Measurements from ENCODE around the gene SUCLA2.
A peak's percentile ranks its signal among the peaks of the same experiment; 100 is the strongest.
"Not testable (repeated sequence)": the region's sequence is repeated elsewhere in the genome, so short reads cannot be mapped to it uniquely, and the experiment has no call there.

Gene SUCLA2

GRCh38 chr13:48001114-48001881, at the start of gene SUCLA2:
SUCLA2 (minus strand) TSS chr13:48001273; CDS start chr13:48001269, 4 bp downstream.
- DNase-seq, result peak; percentile 95

GRCh38 chr13:48050550-48050949, 49.5 kb upstream of the SUCLA2 start:
- DNase-seq, result no peak

DNA sequence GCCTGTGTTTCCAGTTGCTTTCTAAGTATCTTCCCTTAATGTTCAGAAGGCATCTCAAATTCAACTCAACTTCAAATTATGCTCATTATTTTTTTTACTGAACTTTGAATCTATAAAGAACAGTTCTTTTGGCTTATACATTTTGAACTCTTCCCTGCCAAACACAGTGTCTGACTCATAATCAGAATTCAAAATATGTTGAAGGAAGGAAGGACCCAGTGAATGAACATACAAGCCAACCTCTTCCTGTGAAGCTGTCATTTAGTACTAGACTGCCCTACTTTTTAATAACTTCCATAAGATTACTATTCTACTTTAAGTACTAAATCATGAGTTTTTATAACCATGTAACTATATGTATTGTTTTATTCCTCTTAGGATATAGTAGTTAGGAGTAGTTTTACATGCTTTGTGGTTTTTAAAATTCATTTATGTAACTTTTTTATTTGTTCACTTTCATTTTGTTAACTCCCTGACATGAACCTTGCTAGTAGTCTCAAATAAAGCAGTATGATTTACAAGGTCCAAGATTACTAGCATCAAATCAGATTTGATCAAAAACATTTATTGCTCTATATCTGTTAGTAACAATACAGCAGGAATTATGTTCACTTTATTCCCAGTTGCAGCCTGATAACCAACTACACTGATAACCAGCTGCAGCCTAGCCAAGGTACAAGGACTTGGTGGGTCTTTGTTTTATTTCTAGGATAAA, 42.9 kb upstream of the SUCLA2 start:
- no peak for DNase-seq

- DNase-seq, result no peak
These were observed 41.8 kb upstream of the SUCLA2 start for GRCh38 chr13:48042894-48043293.

DNA sequence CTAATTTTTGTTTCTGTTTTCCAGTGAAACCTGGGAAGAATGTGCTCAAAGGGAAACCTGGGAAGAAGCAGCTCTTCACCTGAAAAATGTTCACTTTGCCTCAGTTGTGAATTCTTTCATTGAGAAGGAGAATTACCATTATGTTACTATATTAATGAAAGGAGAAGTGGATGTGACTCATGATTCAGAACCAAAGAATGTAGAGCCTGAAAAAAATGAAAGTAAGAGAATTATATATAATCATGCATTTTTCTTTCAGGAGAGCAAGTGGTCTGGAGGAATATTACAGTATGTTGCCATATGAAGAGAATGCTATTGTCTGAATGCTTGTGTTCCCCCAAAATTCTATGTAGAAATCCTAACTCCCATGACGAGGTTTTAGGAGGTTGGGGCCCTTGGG, 39.8 kb upstream of the SUCLA2 start:
- DNase-seq, result no peak

DNA sequence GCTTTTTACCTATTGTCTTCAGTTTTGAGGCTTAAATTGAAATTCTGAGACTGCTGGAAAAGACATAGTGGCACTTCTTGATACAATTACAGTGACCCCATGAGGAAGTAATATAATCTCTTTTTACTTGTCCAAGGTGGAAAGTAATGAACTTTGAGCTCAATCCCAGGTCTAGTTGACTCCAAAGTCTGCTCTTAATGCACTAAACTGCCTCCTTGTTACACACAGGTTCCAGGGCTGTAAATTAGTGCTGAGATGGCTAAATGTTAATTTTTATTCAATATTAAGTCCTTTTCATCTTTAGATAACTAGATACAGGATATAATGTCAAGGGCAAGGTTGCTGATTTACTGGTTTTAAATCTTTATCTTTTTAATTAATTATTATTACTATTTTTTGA, 39.0 kb upstream of the SUCLA2 start:
- DNase-seq, result no peak

- no peak for DNase-seq
These were observed 37.7 kb upstream of the SUCLA2 start for GRCh38 chr13:48038761-48039160.

DNA sequence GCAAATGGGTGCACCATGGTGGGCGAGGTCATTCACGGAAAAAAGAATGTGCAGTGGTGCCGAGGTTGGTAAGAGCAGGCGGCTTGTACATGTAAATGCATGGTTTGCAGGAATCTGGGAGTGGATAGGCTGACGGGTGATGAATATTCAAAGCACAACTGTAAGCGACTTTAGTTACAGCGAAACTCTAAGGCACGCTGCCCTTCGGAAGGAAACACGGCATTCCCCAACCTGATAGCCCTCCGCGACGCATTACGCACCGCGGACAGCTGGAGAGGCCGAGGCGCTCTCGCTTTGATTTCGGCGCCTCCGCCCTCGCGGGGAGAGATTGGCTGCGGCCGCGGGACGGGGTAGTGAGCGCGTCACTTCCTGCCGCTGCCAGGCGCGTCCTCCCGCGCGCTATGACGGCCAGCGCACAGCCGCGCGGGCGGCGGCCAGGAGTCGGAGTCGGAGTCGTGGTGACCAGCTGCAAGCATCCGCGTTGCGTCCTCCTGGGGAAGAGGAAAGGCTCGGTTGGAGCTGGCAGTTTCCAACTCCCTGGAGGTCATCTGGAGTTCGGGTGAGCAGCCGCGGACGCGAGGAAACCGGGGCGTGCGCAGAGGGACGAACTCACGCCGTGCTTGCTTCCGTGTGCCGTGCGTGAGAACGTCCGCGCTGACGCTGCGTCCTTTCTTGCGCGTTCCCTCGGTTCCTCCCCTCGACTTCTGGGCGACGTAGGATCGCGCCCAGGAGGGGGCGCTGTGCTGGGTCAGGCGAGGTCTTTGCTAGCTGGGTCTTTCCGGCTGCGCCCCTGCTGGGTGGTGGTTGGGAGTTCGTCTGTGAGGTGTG, 36.5 kb upstream of the SUCLA2 start, which contains the start of gene NUDT15:
NUDT15 (plus strand) TSS at position 381 of the 828 bp plus-strand sequence; CDS start at position 402, 21 bp downstream.
- DNase-seq, result peak; percentile 97

DNA sequence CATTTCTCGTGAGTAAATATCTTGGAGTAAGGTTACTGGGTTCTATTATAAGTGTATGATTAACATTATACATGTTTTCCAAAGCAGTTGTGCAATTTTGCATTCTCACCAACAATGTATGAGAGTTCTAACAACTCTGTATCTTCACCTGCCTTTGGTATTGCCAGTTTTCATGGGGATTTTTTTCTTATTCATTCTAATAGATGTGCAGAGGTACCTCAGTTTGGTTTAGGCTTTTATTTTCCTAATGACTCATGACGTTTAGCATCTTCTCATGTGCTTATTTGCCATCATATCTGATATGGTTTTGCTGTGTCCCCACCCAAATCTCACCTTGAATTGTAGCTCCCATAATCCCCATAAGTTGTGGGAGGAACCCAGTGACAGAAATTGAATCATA, 28.8 kb upstream of the SUCLA2 start:
- DNase-seq, result no peak

GRCh38 chr13:48028066-48028465, 27.0 kb upstream of the SUCLA2 start:
- DNase-seq, result no peak

- DNase-seq, result no peak
These were observed 18.7 kb upstream of the SUCLA2 start for GRCh38 chr13:48019796-48020195.

GRCh38 chr13:48018637-48019036, 17.6 kb upstream of the SUCLA2 start:
- DNase-seq, result no peak

DNA sequence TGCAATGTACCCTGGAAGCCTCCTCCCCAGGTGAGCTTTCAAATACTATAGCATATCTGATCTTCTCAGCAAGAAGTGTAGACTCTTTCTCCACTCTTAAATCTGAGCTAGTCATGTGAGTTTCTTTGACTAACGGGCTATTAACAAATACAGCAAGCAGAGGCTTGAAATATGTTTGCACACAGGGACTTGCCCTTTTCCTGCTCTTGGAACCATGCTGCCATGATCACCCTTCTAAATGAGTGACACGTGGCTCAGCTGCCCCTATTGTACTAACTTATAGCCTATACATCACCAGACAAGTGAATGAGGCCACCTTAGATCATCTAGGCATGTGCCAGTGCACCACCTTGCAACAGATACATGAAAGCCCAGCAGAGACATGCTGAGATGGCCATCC, 13.3 kb upstream of the SUCLA2 start:
- no peak for DNase-seq

DNA sequence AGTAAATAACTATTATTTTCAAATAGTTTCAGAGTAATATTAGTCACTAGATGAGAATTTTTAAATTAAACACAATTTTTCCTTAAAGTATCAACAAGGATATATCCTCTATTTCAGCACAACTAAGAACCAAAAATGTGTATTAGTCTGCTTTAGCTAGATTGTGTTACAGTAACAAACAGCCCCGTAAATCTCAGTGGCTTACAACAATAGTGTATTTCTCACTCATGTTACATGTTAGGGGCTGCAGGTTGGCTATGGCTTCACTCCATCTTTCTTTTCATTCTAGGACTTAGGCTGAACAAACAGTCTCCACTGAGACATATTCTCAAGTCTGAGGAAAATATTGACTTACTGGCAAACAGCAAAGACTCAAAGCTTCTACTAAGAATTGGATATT, 11.6 kb upstream of the SUCLA2 start:
- no peak for DNase-seq

DNA sequence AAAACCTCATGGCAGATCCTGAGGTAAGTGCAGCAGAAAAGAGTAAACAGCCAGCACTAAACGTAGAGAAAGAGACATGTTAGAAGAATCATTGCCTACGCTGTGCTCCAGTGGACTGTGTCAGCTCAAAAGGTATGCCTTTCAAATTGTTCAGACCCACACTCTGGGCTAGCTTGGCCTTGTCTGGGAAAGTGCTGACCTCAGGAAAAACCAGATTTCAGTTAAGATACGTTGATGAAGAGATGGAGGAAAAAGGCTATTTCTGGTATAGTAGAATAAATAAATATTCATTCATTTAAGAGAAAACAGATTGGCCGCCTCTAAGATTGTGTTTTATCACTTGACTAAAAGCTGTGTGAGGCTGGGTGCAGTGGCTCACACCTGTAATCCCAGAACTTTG, 9.6 kb upstream of the SUCLA2 start:
- DNase-seq, result no peak

GRCh38 chr13:48009284-48009683, 8.2 kb upstream of the SUCLA2 start:
- peak; percentile 21 for DNase-seq

DNA sequence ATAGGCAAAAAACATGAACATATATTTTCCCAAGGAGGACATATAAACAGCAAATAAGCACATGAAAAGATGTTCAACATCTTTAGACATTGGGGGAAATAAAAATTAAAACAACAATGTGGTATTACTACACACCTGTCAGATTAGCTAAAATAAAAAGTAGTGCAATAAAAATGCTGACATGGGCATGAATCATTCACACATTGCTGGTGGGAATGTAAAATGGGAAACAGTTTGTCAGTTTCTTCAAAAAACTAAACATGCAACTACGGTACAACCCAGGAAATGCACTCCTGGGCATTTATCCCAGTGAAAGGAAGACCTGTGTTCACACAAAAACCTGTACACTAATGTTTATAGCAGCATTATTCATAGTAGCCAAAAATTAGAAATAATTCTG, 5.3 kb upstream of the SUCLA2 start:
- DNase-seq, result no peak

- DNase-seq, result no peak
These were observed 3.1 kb upstream of the SUCLA2 start for GRCh38 chr13:48004201-48004600.

DNA sequence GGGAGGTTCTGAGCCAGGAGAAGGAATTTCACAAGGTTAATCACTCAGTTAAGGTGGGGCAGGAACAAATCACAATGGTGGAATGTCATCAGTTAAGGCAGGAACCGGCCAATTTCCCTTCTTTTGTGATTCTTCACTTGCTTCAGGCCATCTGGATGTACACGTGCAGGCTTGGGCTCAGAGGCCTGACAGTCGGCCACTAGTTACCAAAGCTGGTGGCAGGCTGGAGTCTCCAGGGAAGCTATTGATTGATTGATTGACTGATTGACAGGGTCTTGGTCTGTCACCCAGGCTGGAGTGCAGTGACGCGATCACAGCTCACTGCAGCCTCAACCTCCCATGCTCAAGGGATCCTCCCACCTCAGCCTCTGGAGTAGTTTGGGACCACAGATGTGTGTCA, 926 bp upstream of the SUCLA2 start:
- DNase-seq, result not testable (repeated sequence)

DNA sequence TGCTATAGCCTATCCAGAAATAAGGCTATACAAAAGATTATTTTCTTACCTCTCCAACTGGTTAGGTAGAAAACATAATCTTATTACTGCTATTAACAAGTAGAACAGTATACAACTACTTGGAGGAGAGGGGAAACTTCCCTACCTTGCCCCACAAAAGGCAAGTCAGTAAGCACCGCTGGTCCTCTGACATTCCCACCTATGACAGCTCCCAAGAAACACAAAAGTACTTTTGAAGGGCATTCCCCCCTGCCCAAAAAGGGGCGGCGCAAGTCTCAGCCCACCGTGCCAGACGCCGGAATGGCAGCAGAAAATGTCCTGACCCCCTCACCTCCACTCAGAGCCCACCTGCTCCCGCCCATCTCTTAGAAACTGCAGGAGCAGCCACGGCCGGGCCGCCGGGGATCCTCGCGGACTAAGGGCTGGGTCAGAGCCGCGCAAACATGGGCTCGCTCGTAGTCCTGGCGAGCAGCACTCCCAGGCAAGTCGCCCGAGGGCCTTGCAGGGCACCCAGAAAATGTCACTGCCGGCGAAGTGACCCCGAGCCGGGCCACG, 437 bp downstream of the SUCLA2 start:
- DNase-seq, result peak; percentile 19

- no peak for DNase-seq
These were observed 1.1 kb downstream of the SUCLA2 start for GRCh38 chr13:47999973-48000372.

- DNase-seq, result no peak
These were observed 3.7 kb downstream of the SUCLA2 start for GRCh38 chr13:47997384-47997783.

DNA sequence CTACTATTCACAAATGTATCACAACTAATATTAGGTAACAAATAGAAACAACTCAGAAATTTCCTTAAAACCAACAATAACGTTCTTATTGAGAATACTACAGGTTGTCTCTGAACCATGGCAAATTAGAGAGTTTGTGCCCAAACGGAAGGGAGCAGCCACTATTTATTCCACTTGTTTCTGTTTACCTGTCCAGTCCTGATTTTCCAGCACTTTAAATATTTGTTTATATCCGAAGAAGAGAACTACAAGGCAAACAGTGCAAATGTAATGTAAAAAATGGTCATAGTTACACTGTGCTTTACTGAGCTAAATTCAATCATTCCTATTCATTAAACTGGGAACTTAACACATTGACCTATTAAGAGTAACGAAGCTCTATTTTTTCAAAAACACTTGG, 9.2 kb downstream of the SUCLA2 start:
- DNase-seq, result no peak
